NCI-H1092 (cell line): ENCODE data around the gene WIPF2.

Source experiments
- DNase-seq: peaks from one replicate; lab custom pipeline; 2025; lab: John Stamatoyannopoulos, UW

The WIPF2 gene

GRCh38 chr17:40251576-40251975 lies 32.5 kb downstream of the WIPF2 start:
- no peak for DNase-seq

GRCh38 chr17:40253565-40253964 lies 34.5 kb downstream of the WIPF2 start:
- no peak for DNase-seq

DNA sequence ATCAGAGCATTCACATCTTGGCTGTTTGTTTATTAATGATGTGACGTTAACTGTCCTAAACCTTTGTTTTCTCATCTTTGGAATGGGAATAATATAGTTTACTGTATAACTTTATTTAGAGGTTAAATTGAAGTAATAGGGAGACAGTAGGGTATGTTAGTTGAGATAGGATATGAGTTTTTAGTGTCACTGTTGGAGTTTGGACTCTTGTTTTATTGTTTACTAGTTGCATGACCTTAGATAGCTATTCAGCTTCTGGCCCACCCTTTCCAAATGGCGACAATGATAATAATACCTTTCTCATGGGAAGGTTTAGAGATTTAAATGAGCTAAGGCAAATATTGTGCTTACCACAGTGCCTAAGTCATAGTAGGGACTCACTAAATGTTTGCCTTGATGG lies 40.4 kb downstream of the WIPF2 start:
- no peak for DNase-seq

DNA sequence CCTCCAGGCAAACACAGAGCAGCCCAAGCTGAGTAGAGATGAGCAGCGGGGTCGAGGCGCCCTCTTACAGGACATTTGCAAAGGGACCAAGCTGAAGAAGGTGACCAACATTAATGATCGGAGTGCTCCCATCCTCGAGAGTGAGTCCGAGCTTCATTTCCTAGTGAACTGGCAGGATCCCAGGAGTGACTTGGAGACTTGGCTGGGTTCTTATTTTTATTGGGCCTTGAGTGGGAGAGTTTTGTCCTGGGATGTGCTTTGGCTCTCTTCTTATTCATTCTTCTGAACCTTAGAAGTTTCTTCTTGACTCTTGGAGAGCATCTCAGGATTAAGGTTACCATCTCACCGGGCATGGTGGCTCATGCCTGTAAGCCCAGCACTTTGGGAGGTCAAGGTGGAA lies 41.4 kb downstream of the WIPF2 start:
- DNase-seq: no peak

DNA sequence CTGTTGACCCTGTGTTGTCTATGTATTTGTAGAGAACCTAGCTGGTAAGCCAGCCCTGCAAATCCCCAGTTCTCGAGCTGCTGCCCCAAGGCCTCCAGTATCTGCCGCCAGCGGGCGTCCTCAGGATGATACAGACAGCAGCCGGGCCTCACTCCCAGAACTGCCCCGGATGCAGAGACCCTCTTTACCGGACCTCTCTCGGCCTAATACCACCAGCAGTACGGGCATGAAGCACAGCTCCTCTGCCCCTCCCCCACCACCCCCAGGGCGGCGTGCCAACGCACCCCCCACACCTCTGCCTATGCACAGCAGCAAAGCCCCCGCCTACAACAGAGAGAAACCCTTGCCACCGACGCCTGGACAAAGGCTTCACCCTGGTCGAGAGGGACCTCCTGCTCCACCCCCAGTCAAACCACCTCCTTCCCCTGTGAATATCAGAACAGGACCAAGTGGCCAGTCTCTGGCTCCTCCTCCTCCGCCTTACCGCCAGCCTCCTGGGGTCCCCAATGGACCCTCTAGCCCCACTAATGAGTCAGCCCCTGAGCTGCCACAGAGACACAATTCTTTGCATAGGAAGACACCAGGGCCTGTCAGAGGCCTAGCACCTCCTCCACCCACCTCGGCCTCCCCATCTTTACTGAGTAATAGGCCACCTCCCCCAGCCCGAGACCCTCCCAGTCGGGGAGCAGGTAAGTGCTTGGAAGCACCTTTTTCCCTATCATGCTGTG lies 45.5 kb downstream of the WIPF2 start:
- DNase-seq: no peak

GRCh38 chr17:40265337-40265736 lies 46.2 kb downstream of the WIPF2 start:
- no peak for DNase-seq

GRCh38 chr17:40266882-40267281 lies 47.8 kb downstream of the WIPF2 start:
- DNase-seq: no peak

GRCh38 chr17:40268141-40268712 lies 49.1 kb downstream of the WIPF2 start:
- no peak for DNase-seq

DNA sequence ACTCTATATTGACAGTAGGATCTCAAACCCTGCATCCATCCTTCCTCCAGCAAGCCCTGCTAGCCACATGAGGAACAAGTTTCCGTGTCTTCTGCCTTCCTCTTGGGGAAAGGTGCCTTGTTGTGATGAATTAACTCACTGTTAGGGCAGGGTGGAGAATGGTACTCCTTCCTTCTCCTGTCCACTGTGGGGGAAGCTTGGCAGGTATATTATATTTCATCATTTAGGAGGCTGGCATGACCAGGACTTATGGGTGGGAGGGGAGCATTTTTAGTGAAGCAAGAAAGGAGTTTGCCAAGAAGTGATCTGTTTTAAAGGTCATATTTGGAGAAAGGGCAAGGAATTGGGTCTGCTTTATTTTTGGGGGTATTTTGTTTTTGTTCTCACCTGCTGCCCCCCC lies 59.3 kb downstream of the WIPF2 start:
- no peak for DNase-seq

DNA sequence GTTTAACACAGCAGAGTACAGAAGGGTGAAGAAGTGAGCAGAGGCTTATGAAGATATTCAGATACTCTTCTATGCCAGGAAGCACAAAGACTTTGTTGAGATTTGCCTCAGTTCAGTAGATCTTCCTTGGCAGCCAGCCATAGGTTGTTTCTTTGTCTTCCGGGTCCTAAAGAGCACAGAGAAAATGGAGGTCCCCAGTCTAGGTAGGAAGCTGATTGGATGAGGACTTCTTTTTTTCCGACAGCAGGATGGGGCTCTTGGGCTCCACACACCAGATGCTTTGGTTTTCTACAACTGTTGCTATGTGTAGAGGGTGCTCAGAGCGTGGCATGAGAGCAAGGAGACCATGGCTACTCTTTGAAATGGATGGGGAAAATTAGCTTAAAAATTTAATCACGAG lies 60.3 kb downstream of the WIPF2 start:
- no peak for DNase-seq

DNA sequence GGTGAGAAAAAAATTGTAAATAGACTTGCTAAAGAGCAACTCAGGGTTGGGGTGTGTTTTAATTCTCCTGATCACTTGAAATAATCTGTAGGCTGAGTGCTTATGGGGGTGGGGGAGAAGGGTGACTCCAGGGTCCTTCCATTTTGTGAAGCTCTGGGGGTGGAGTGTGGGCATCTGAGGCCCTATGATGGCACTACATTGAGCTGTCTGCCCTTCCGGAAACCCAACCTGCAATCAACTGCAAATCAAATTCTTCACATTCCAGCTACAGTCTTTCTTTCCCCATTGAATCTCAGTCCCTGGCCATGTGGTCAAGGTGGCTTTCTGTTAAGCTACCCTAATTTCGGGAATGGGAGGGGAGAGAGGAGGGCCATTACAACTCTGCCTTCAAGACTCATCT lies 62.6 kb downstream of the WIPF2 start:
- no peak for DNase-seq

DNA sequence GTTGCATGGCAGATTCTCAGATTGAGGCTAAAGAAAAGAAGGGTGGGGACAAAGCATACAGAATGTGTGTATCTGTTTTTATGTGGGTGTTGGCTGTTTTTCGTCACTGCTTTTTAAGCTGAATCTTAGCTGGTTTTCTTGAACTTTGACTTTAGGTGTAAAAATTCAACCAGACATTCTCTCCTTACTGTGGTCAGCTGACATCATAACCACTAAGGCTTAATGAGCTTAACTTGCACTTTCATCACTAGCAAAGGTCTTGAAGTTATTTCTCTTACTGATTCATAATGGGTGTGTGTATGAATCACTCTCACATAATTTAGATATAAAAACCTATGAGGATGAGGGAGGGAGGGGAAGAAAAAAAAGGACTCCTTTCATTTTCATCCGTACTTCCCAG lies 64.6 kb downstream of the WIPF2 start:
- DNase-seq: no peak

DNA sequence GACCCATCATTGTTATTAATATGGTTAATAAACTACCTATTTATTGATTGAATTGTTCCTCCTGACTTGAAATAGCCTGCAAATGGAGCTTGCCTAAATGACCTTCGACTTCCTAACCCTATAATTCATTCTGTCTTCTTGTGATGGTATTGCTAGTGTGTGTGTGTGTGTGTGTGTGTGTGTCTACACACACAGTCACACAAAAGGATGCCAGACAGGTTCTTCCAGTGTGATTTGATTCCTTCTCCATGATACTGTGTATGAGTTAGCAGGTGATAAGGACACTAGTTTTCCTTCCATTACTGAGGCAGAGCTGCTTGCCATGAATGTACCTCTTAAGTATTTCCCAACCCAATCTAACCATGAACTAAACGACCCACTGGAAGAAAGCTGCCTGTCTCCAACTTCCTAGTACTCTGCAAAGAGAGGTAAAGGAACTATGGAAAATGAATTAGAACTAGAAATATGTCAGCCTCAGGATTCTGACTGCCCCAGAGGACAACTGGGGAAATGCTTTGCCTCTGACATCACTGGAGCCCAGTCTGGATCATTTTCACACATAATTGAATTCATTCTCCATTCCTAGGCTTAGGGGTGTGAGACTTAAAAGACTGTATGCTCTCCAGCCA lies 65.1 kb downstream of the WIPF2 start:
- no peak for DNase-seq

- DNase-seq: no peak
Observed at GRCh38 chr17:40286473-40286872, 67.4 kb downstream of the WIPF2 start.

- no peak for DNase-seq
Observed at GRCh38 chr17:40287159-40287493, 68.0 kb downstream of the WIPF2 start.

DNA sequence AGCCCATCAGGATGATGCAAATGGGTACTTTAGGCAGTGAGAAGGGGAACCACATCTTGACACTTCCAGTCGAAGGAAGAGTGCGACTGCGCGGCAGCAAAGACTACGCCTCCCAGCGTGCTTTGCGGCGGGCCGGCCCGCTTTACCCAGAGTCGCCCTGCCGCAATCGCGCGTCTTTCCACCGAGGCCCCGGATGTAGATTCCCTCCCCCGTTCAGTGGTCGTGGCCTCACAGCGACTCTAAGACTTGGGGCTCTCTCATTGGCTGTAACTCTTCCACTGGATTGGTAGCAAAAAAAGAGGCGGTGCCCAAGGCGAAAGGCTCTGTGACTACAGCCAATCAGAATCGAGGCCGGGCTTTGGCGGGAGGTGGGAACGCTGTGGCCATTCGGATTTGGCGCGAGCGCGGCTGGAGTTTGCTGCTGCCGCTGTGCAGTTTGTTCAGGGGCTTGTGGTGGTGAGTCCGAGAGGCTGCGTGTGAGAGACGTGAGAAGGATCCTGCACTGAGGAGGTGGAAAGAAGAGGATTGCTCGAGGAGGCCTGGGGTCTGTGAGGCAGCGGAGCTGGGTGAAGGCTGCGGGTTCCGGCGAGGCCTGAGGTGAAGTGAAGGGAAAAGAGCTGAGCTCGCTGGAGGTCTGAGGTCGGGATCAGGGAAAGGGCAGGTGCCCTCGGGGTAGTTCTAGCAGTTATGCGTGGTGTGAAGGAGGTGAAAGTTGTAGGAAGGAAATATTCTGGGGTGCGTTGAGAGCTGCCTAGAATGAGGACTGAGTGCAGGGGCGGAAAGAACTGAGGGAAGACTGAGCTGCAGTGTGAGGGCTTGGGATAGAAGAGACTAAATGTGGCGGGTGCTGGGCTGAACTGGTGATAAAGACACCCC lies 68.6 kb downstream of the WIPF2 start, which contains the start of gene CDC6:
TSS of gene CDC6 (plus strand) at position 386 of the 876 bp plus-strand sequence. CDS start 1,542 bp downstream, outside the sequence.
- DNase-seq: peak; percentile 99

DNA sequence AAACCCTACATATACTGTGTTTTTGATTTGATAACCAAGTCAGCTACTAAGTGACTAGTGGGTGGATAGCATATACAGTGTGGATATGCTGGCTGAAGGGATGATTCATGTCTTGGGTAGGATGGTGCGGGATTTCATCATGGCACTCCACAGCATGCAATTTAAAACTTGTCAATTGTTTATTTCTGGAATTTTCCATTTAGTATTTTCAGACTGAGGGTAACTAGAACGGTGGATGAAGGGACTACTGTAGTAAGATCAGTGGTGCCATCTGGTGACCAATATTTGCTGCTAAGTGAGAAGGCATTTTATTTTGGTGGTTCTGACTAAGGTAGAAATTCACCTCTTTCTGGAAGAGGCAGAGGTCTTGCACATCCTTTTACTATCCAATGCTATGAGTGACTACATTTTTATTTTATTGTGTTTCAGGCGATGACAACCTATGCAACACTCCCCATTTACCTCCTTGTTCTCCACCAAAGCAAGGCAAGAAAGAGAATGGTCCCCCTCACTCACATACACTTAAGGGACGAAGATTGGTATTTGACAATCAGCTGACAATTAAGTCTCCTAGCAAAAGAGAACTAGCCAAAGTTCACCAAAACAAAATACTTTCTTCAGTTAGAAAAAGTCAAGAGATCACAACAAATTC lies 71.7 kb downstream of the WIPF2 start:
- DNase-seq: no peak

GRCh38 chr17:40291281-40291664 lies 72.2 kb downstream of the WIPF2 start:
- no peak for DNase-seq

DNA sequence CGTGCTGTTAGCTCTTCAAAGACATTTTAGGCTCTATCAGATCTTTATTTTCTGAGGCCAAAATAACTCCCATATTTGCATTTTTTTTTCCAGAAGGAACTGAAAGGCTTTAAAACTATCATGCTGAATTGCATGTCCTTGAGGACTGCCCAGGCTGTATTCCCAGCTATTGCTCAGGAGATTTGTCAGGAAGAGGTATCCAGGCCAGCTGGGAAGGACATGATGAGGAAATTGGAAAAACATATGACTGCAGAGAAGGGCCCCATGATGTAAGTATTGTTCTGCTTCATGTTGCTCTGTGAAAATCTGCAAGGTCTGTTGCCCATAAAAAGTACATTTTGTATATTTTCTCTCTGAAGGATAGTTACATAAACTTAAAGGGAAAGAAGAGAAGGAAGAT lies 74.3 kb downstream of the WIPF2 start:
- DNase-seq: no peak

- DNase-seq: no peak
Observed at GRCh38 chr17:40295488-40296436, 76.7 kb downstream of the WIPF2 start.

- no peak for DNase-seq
Observed at GRCh38 chr17:40297511-40297910, 78.4 kb downstream of the WIPF2 start.
